ENCODE data around the gene AGBL5. TPM values are rescaled to one million over a fixed set of nuclear protein-coding genes. Genes with fewer than 3 reads are reported as not detected.

AGBL5 gene
- total and polyA plus RNA-seq, 9 of the 15 experiments (the other 6 are each of a cell fraction or from before 2014, with no cell fraction given), result 3.3 to 52.7 (median 26.2) TPM

GRCh38 chr2:27006602-27007415 is 44.7 kb upstream of the AGBL5 start (continued):
- TF ChIP-seq HOMEZ (CRISPR knock-in tag; IDR thresholded peaks at IDR 0.05), result no peak
- TF ChIP-seq ZNF639 (CRISPR knock-in tag; conservative IDR thresholded peaks at IDR 0.05 in 1 of 2, IDR thresholded peaks at IDR 0.05 in 1 of 2), result peak in 1 of 2 experiments; percentile 46; a peak in 1 of 4 replicates
- no peak for TF ChIP-seq ATF1 (CRISPR knock-in tag; IDR thresholded peaks at IDR 0.05)
- TF ChIP-seq ATF1 (tag; IDR thresholded peaks at IDR 0.05), result peak; percentile 22
- TF ChIP-seq SNIP1 (IDR thresholded peaks at IDR 0.05; ENCODE audit: low read depth), result no peak
- 0 out of 2 replicates have a peak, but pooled peaks have one; percentile 47 for TF ChIP-seq ZBTB17 (CRISPR knock-in tag; IDR thresholded peaks at IDR 0.05)
- TF ChIP-seq CXXC5 (CRISPR knock-in tag; IDR thresholded peaks at IDR 0.05), result peak; percentile 55
- TF ChIP-seq ILF3 (IDR thresholded peaks at IDR 0.05; ENCODE audit: borderline replicate concordance), result no peak; the same call in 1 of the 2 replicates
- no peak for TF ChIP-seq SMAD1 (IDR thresholded peaks at IDR 0.05; ENCODE audit: low read depth, low read length, partially characterized antibody)
- TF ChIP-seq ZEB2 (IDR thresholded peaks at IDR 0.05), result no peak
- TF ChIP-seq GATAD2B (IDR thresholded peaks at IDR 0.05; ENCODE audit: borderline replicate concordance), result 0 out of 2 replicates have a peak, but pooled peaks have one; percentile 42
- peak; percentile 68 for TF ChIP-seq CHD1 (IDR thresholded peaks at IDR 0.05; ENCODE audit: low read length)
- TF ChIP-seq ZNF134 (CRISPR knock-in tag; conservative IDR thresholded peaks at IDR 0.05), result 0 out of 2 replicates have a peak, but pooled peaks have one; percentile 37
- peak; percentile 5; the same call in 1 of the 2 replicates for TF ChIP-seq NFIC (IDR thresholded peaks at IDR 0.05)
- TF ChIP-seq CBFA2T2 (conservative IDR thresholded peaks at IDR 0.05), result peak; percentile 74
- TF ChIP-seq SMARCA5 (IDR thresholded peaks at IDR 0.05), result peak; percentile 18; the same call in 1 of the 2 replicates
- TF ChIP-seq ADNP (tag; IDR thresholded peaks at IDR 0.05), result peak; percentile 95
- no peak for TF ChIP-seq RFX7 (CRISPR knock-in tag; IDR thresholded peaks at IDR 0.05)
- TF ChIP-seq FOSL1 (tag; conservative IDR thresholded peaks at IDR 0.05), result peak; percentile 49; the same call in 1 of the 2 replicates
- TF ChIP-seq ATF3 (IDR thresholded peaks at IDR 0.05), result peak; percentile 47
- TF ChIP-seq ATF3 (CRISPR knock-in tag; conservative IDR thresholded peaks at IDR 0.05), result no peak
- TF ChIP-seq ZNF75A (CRISPR knock-in tag; IDR thresholded peaks at IDR 0.05), result peak; percentile 58; the same call in 1 of the 2 replicates
- 0 out of 2 replicates have a peak, but pooled peaks have one; percentile 82 for TF ChIP-seq ARID3A (IDR thresholded peaks at IDR 0.05; ENCODE audit: borderline replicate concordance, low read depth, low read length)
- peak; percentile 88 for TF ChIP-seq LEF1 (IDR thresholded peaks at IDR 0.05)
- peak; percentile 59; the same call in 1 of the 2 replicates for TF ChIP-seq MTA2 (IDR thresholded peaks at IDR 0.05; ENCODE audit: low read depth)
